Astrocyte (in vitro differentiated cells and primary cell): ENCODE measurements around the gene RPS5. TPM values are rescaled to one million over a fixed set of nuclear protein-coding genes. Genes with fewer than 3 reads are reported as not detected.
A peak's percentile ranks its signal among the peaks of the same experiment; 100 is the strongest.

Experiments used
- DNase-seq: peaks from one replicate; pipeline ENCODE4 v3.0.0-alpha.2; 2010; ENCODE audit warnings: low read depth
- FAIRE-seq: peaks from 2 replicates; lab custom pipeline; 2011; peaks lifted over from hg19 to GRCh38; lab: Jason Lieb, UNC
- H2AFZ ChIP-seq: 2 replicates; pipeline ENCODE4 v1.6.0; 2012; ENCODE audit warnings: low read depth, low read length, inconsistent platforms
- H3K27ac ChIP-seq: 2 replicates; pipeline ENCODE4 v1.5.1; 2011; ENCODE audit warnings: low read depth, low read length, inconsistent platforms
- H3K27me3 ChIP-seq: 2 replicates; pipeline ENCODE4 v1.6.0; 2011; ENCODE audit warnings: low read length, inconsistent platforms; ENCODE audit not compliant: insufficient read depth
- H3K36me3 ChIP-seq: 2 replicates; pipeline ENCODE4 v1.5.1; 2011; ENCODE audit warnings: low read length, inconsistent platforms; ENCODE audit not compliant: insufficient read depth
- H3K4me1 ChIP-seq: 2 replicates; pipeline ENCODE4 v1.5.1; 2011; ENCODE audit warnings: low read length, inconsistent platforms; ENCODE audit not compliant: insufficient read depth
- H3K4me2 ChIP-seq: 2 replicates; pipeline ENCODE4 v1.6.0; 2012; ENCODE audit warnings: low read length, inconsistent platforms
- H3K4me3 ChIP-seq: 2 replicates; pipeline ENCODE4 v1.5.1; 2011; ENCODE audit warnings: low read depth, mild to moderate bottlenecking, low read length, inconsistent platforms; ENCODE audit not compliant: insufficient read depth
- H3K79me2 ChIP-seq: 2 replicates; pipeline ENCODE4 v1.6.0; 2012; ENCODE audit warnings: mild to moderate bottlenecking, low read length, inconsistent platforms; ENCODE audit not compliant: insufficient read depth
- H3K9ac ChIP-seq: 2 replicates; pipeline ENCODE4 v1.6.0; 2012; ENCODE audit warnings: mild to moderate bottlenecking, low read length, inconsistent platforms
- H3K9me3 ChIP-seq: 2 replicates; pipeline ENCODE4 v1.5.1; 2012; ENCODE audit warnings: low read depth, mild to moderate bottlenecking, low read length, inconsistent platforms; ENCODE audit not compliant: insufficient read depth
- H4K20me1 ChIP-seq: 2 replicates; pipeline ENCODE4 v1.6.0; 2012; ENCODE audit warnings: low read length, inconsistent platforms; ENCODE audit not compliant: insufficient read depth
- H3K27ac Mint-ChIP-seq: one replicate; pipeline ENCODE4 v1.8.0; 2021; ENCODE audit warnings: mild to moderate bottlenecking, mixed read lengths; ENCODE audit not compliant: unreplicated experiment
- H3K27me3 Mint-ChIP-seq: one replicate; pipeline ENCODE4 v1.8.0; 2021; ENCODE audit warnings: low read depth, mixed read lengths; ENCODE audit not compliant: unreplicated experiment
- H3K36me3 Mint-ChIP-seq: one replicate; pipeline ENCODE4 v1.8.0; 2021; ENCODE audit warnings: low read depth, mixed read lengths; ENCODE audit not compliant: unreplicated experiment
- H3K4me1 Mint-ChIP-seq: one replicate; pipeline ENCODE4 v1.8.0; 2021; ENCODE audit warnings: low read depth, mixed read lengths; ENCODE audit not compliant: unreplicated experiment
- H3K4me3 Mint-ChIP-seq: one replicate; pipeline ENCODE4 v1.8.0; 2021; ENCODE audit warnings: mild to moderate bottlenecking, moderate library complexity, mixed read lengths; ENCODE audit not compliant: unreplicated experiment
- H3K9me3 Mint-ChIP-seq: one replicate; pipeline ENCODE4 v1.8.0; 2021; ENCODE audit warnings: mild to moderate bottlenecking, mixed read lengths; ENCODE audit not compliant: unreplicated experiment
- CTCF ChIP-seq: IDR thresholded peaks from 2 replicates; pipeline ENCODE4 v1.5.1; 2011; ENCODE audit warnings: low read depth, mild to moderate bottlenecking, inconsistent platforms, low read length, moderate library complexity; ENCODE audit not compliant: insufficient read depth
- EZH2 ChIP-seq: IDR thresholded peaks from 2 replicates; pipeline ENCODE4 v1.6.1; 2012; ENCODE audit warnings: mild to moderate bottlenecking, low read length, inconsistent platforms; ENCODE audit not compliant: insufficient read depth
- total RNA-seq: library from RNA; stranded (reverse); gene quantifications from 2 replicates; pipeline ENCODE4 v1.2.1, GENCODE V29; 2021

RPS5 gene
- total RNA-seq, 1 donor from 2014 or later, result 891 TPM

GRCh38 chr19:58429745-58430144 lies 42.7 kb downstream of the RPS5 start:
- H3K27me3 Mint-ChIP-seq, result no peaks in the 10 kb centered on the region
- peaks cover 53% of the 10 kb centered on the region for H3K36me3 Mint-ChIP-seq
- Histone ChIP-seq H3K27me3 (no peaks in the 10 kb centered on the region), H3K9ac (no peak overlapping the region), H4K20me1 (no peaks in the 10 kb centered on the region), H3K4me3 (no peak overlapping the region), H3K36me3 (peaks cover 29% of the 10 kb centered on the region), H3K27ac (no peak overlapping the region), H3K4me1 (no peaks in the 10 kb centered on the region), H3K9me3 (peaks cover 81% of the 10 kb centered on the region), H2AFZ (no peak overlapping the region), H3K4me2 (no peak overlapping the region), H3K79me2 (no peaks in the 10 kb centered on the region)
- no peak overlapping the region for H3K27ac Mint-ChIP-seq
- H3K4me3 Mint-ChIP-seq, result no peak overlapping the region
- peaks cover 56% of the 10 kb centered on the region for H3K9me3 Mint-ChIP-seq
- DNase-seq, result no peak
- FAIRE-seq, result no peak
- no peaks in the 10 kb centered on the region for H3K4me1 Mint-ChIP-seq
- TF ChIP-seq EZH2 (no peak), CTCF (no peak)

GRCh38 chr19:58434217-58434616 lies 47.1 kb downstream of the RPS5 start:
- FAIRE-seq, result no peak

More at GRCh38 chr19:58434217-58434616, 47.1 kb downstream of the RPS5 start:
- H3K27me3 Mint-ChIP-seq, result peaks cover 11% of the 10 kb centered on the region
- Histone ChIP-seq H3K36me3 (peaks cover 50% of the 10 kb centered on the region), H3K4me2 (no peak overlapping the region), H3K4me1 (peaks cover 3% of the 10 kb centered on the region), H3K27me3 (no peaks in the 10 kb centered on the region), H3K4me3 (no peak overlapping the region), H3K79me2 (peaks cover 17% of the 10 kb centered on the region), H3K27ac (no peak overlapping the region), H2AFZ (no peak overlapping the region), H3K9me3 (peaks cover 83% of the 10 kb centered on the region), H4K20me1 (no peaks in the 10 kb centered on the region), H3K9ac (no peak overlapping the region)
- peaks cover 76% of the 10 kb centered on the region for H3K36me3 Mint-ChIP-seq
- TF ChIP-seq EZH2, result no peak
- TF ChIP-seq CTCF, result no peak
- H3K4me1 Mint-ChIP-seq, result no peaks in the 10 kb centered on the region
- H3K9me3 Mint-ChIP-seq, result peaks cover 77% of the 10 kb centered on the region
- H3K27ac Mint-ChIP-seq, result no peak overlapping the region
- no peak overlapping the region for H3K4me3 Mint-ChIP-seq
- DNase-seq, result peak; percentile 47
